H1 (cell line): Measurements from ENCODE around the gene PKD1L1. TPM values are rescaled to one million over a fixed set of nuclear protein-coding genes. Genes with fewer than 3 reads are reported as not detected.
A peak's percentile ranks its signal among the peaks of the same experiment; 100 is the strongest.

ENCODE experiments used
- CTCF ChIA-PET: fragments of 300-600 bp; sonication (Branson Sonifier 250); formaldehyde crosslinking; loops from one replicate; lab custom pipeline; 2021; ENCODE audit not compliant: partially characterized antibody; lab: Charles Lee
- POLR2A ChIA-PET: fragments of 300-600 bp; sonication (Branson Sonifier 250); formaldehyde crosslinking; loops from one replicate; lab custom pipeline; 2021; ENCODE audit warnings: inconsistent platforms; ENCODE audit not compliant: partially characterized antibody; lab: Charles Lee
- DNase-seq, 2 experiments: peaks; one replicate each; pipeline versions ENCODE4 v3.0.0 to v3.0.0-alpha.2; 2010 to 2022; ENCODE audit warnings: low spot score in 2 of 2, low read depth in 1 of 2, mixed read lengths in 1 of 2
- FAIRE-seq: peaks from 2 replicates; lab custom pipeline; 2011; peaks lifted over from hg19 to GRCh38; lab: Jason Lieb, UNC
- H2AFZ ChIP-seq: 2 replicates; pipeline ENCODE4 v1.8.1; 2012; ENCODE audit warnings: low read length, inconsistent platforms
- H2AK5ac ChIP-seq: 2 replicates; pipeline ENCODE4 v1.6.1; 2013; ENCODE audit warnings: low read depth, low read length
- H2BK120ac ChIP-seq: replicated peaks from 2 replicates; pipeline ENCODE3; 2013; ENCODE audit warnings: low read depth, low read length, inconsistent platforms
- H2BK12ac ChIP-seq: 2 replicates; pipeline ENCODE4 v1.6.1; 2013; ENCODE audit warnings: low read depth, low read length
- H2BK15ac ChIP-seq: 2 replicates; pipeline ENCODE4 v1.6.1; 2013; ENCODE audit warnings: low read length
- H2BK20ac ChIP-seq: 2 replicates; pipeline ENCODE4 v1.6.1; 2013; ENCODE audit warnings: low read length
- H2BK5ac ChIP-seq: 2 replicates; pipeline ENCODE4 v1.6.1; 2013; ENCODE audit warnings: low read depth, low read length
- H3K14ac ChIP-seq: 2 replicates; pipeline ENCODE4 v1.6.1; 2013; ENCODE audit warnings: inconsistent platforms; ENCODE audit not compliant: insufficient read length
- H3K18ac ChIP-seq: 2 replicates; pipeline ENCODE4 v1.6.1; 2013; ENCODE audit warnings: low read length; ENCODE audit errors: extremely low read depth
- H3K23ac ChIP-seq: 2 replicates; pipeline ENCODE4 v1.6.1; 2013; ENCODE audit warnings: inconsistent platforms; ENCODE audit not compliant: insufficient read length
- H3K23me2 ChIP-seq: 2 replicates; pipeline ENCODE4 v1.6.1; 2013; ENCODE audit warnings: low read depth, low read length
- H3K27ac ChIP-seq: 2 replicates; pipeline ENCODE4 v1.6.1; 2011; ENCODE audit warnings: low read depth, low read length, inconsistent platforms
- H3K27me3 ChIP-seq, 4 experiments: replicated peaks in 1 of 4; 1 replicate in 1 of 4; 2 replicates in 3 of 4; pipeline versions ENCODE4 v1.6.1 to v1.8.1; 2011 to 2013; ENCODE audit warnings: low read length in 3 of 4, mild to moderate bottlenecking in 3 of 4, inconsistent platforms in 2 of 4, mixed read lengths in 2 of 4, moderate library complexity in 1 of 4; ENCODE audit not compliant: control insufficient read depth in 3 of 4, insufficient read depth in 3 of 4; ENCODE audit errors: extremely low read depth in 1 of 4
- H3K36me3 ChIP-seq, 4 experiments: 2 replicates each; pipeline versions ENCODE4 v1.6.1 to v1.8.1; 2011 to 2013; ENCODE audit warnings: mild to moderate bottlenecking in 4 of 4, low read length in 3 of 4, moderate library complexity in 2 of 4, control low read depth in 1 of 4, inconsistent platforms in 1 of 4; ENCODE audit not compliant: insufficient read depth in 4 of 4, control insufficient read depth in 2 of 4
- H3K4ac ChIP-seq: replicated peaks from 2 replicates; pipeline ENCODE3; 2013; ENCODE audit warnings: low read length, low read depth, mixed read lengths, inconsistent platforms; ENCODE audit not compliant: insufficient read length
- H3K4me1 ChIP-seq, 4 experiments: replicated peaks in 1 of 4; 1 replicate in 1 of 4; 2 replicates in 3 of 4; pipeline versions ENCODE4 v1.6.1 to v1.8.1; 2011 to 2013; ENCODE audit warnings: low read length in 3 of 4, inconsistent platforms in 2 of 4, mixed read lengths in 1 of 4; ENCODE audit not compliant: insufficient read depth in 4 of 4, control insufficient read depth in 3 of 4
- H3K4me2 ChIP-seq, 2 experiments: 2 replicates each; pipeline versions ENCODE4 v1.6.1 to v1.8.1; 2011 to 2013; ENCODE audit warnings: low read depth in 2 of 2, low read length in 2 of 2, control low read depth in 1 of 2, inconsistent platforms in 1 of 2, mild to moderate bottlenecking in 1 of 2; ENCODE audit not compliant: insufficient read depth in 1 of 2
- H3K4me3 ChIP-seq, 4 experiments: fragments of 200-600, 300-600 bp in 1 of 4; sonication (generic), shearing (Covaris generic), sonication (Bioruptor Twin) in 1 of 4; 2 replicates each; pipeline versions ENCODE4 v1.5.1 to v1.8.1; 2011 to 2016; ENCODE audit warnings: low read length in 4 of 4, low read depth in 3 of 4, control low read depth in 2 of 4, inconsistent platforms in 2 of 4, mild to moderate bottlenecking in 2 of 4, mixed read lengths in 1 of 4, moderate library complexity in 1 of 4; ENCODE audit not compliant: insufficient read depth in 2 of 4; ENCODE audit errors: extremely low read depth in 1 of 4
- H3K56ac ChIP-seq: replicated peaks from 2 replicates; pipeline ENCODE3; 2013; ENCODE audit warnings: low read depth, mild to moderate bottlenecking, mixed read lengths, low read length, inconsistent platforms; ENCODE audit not compliant: insufficient read length
- H3K79me1 ChIP-seq: 2 replicates; pipeline ENCODE4 v1.6.1; 2013; ENCODE audit warnings: low read depth, low read length, control low read depth
- H3K79me2 ChIP-seq, 2 experiments: 2 replicates each; pipeline versions ENCODE4 v1.6.1 to v1.8.1; 2012 to 2013; ENCODE audit warnings: low read length in 2 of 2, mild to moderate bottlenecking in 2 of 2, inconsistent platforms in 1 of 2; ENCODE audit not compliant: insufficient read depth in 2 of 2, control insufficient read depth in 1 of 2
- H3K9ac ChIP-seq, 4 experiments: replicated peaks in 1 of 4; 1 replicate in 1 of 4; 2 replicates in 3 of 4; pipeline versions ENCODE4 v1.6.1 to v1.8.1; 2011 to 2013; ENCODE audit warnings: low read depth in 3 of 4, low read length in 3 of 4, control low read depth in 2 of 4, mild to moderate bottlenecking in 2 of 4, moderate library complexity in 2 of 4, inconsistent platforms in 1 of 4; ENCODE audit errors: extremely low read depth in 1 of 4
- H3K9me3 ChIP-seq, 2 experiments: 2 replicates each; pipeline versions ENCODE4 v1.6.1 to v1.8.1; 2012 to 2013; ENCODE audit warnings: mild to moderate bottlenecking in 2 of 2, moderate library complexity in 2 of 2, control low read depth in 1 of 2, inconsistent platforms in 1 of 2, low read depth in 1 of 2, low read length in 1 of 2, mixed read lengths in 1 of 2; ENCODE audit not compliant: insufficient read depth in 2 of 2
- H4K20me1 ChIP-seq, 2 experiments: replicated peaks in 1 of 2; 2 replicates each; pipeline versions ENCODE3 to v1.8.1; 2011 to 2013; ENCODE audit warnings: inconsistent platforms in 2 of 2, low read length in 2 of 2, mild to moderate bottlenecking in 1 of 2; ENCODE audit not compliant: insufficient read depth in 2 of 2, control insufficient read depth in 1 of 2
- H4K5ac ChIP-seq: 2 replicates; pipeline ENCODE4 v1.6.1; 2013; ENCODE audit warnings: low read length, low read depth, mixed read lengths, inconsistent platforms; ENCODE audit not compliant: insufficient read length
- H4K8ac ChIP-seq: 2 replicates; pipeline ENCODE4 v1.8.0; 2013; ENCODE audit warnings: mild to moderate bottlenecking, moderate library complexity, low read length, inconsistent platforms; ENCODE audit not compliant: insufficient read depth; ENCODE audit errors: extremely low read depth
- H4K91ac ChIP-seq: replicated peaks from 2 replicates; pipeline ENCODE3; 2013; ENCODE audit warnings: low read length, mixed read lengths, inconsistent platforms; ENCODE audit not compliant: insufficient read length
- BRCA1 ChIP-seq: IDR thresholded peaks from 2 replicates; pipeline ENCODE4 v1.6.1; 2012; ENCODE audit warnings: low read depth, low read length, improper control_type of control experiment
- CREB1 ChIP-seq: IDR thresholded peaks from 2 replicates; pipeline ENCODE4 v1.6.1; 2012; ENCODE audit warnings: inconsistent platforms
- GTF2F1 ChIP-seq: IDR thresholded peaks from 2 replicates; pipeline ENCODE4 v1.6.1; 2012; ENCODE audit warnings: low read depth, low read length, improper control_type of control experiment, borderline replicate concordance
- HDAC6 ChIP-seq: IDR thresholded peaks from one replicate; pipeline ENCODE4 v1.7.1; 2012; ENCODE audit warnings: low read depth, mild to moderate bottlenecking, inconsistent platforms, low read length, moderate library complexity
- MAFK ChIP-seq: IDR thresholded peaks from 2 replicates; pipeline ENCODE4 v1.6.1; 2012; ENCODE audit warnings: low read depth, mild to moderate bottlenecking, improper control_type of control experiment, low read length
- POLR2AphosphoS5 ChIP-seq: IDR thresholded peaks from 2 replicates; pipeline ENCODE4 v1.6.1; 2011; ENCODE audit warnings: low read depth, low read length
- RBBP5 ChIP-seq: IDR thresholded peaks from 2 replicates; pipeline ENCODE4 v1.7.1; 2012; ENCODE audit warnings: low read depth, mild to moderate bottlenecking, inconsistent platforms, low read length, moderate library complexity, borderline replicate concordance
- TCF12 ChIP-seq: IDR thresholded peaks from 2 replicates; pipeline ENCODE4 v1.6.1; 2011; ENCODE audit warnings: low read depth, mild to moderate bottlenecking, low read length
- TEAD4 ChIP-seq: IDR thresholded peaks from 2 replicates; pipeline ENCODE4 v1.6.1; 2012; ENCODE audit warnings: low read depth, low read length, inconsistent platforms, mixed read lengths
- USF2 ChIP-seq: IDR thresholded peaks from 2 replicates; pipeline ENCODE4 v1.6.1; 2011; ENCODE audit warnings: low read length, improper control_type of control experiment
- WGBS, 2 experiments: shearing (Covaris generic) in 1 of 2; methylation state at CpG; one replicate each; pipeline versions ENCODE4 v1.1.6 to v1.1.7; 2013 to 2015; ENCODE audit warnings: low lambda C conversion rate in 2 of 2, mixed read lengths in 2 of 2, inconsistent platforms in 1 of 2, low coverage in 1 of 2, missing lambda C conversion rate in 1 of 2; ENCODE audit not compliant: insufficient replicate concordance in 2 of 2, insufficient coverage in 1 of 2, insufficient read length in 1 of 2; ENCODE audit errors: extremely low coverage in 1 of 2, missing lambda C conversion rate in 1 of 2; 5-methylcytosine and 5-hydroxymethylcytosine counted together
- polyA plus RNA-seq, 7 experiments: library from polyadenylated mRNA; depleted of rRNA in 3 of 7; stranded (reverse) in 5 of 7; unstranded in 2 of 7; fragments of >200 nt in 5 of 7; fragments of 200-250 nt in 2 of 7; gene quantifications; 1 replicate in 5 of 7; 2 replicates in 1 of 7; 4 replicates in 1 of 7; pipeline versions ENCODE4 v1.2.1 to v1.2.3, GENCODE V29; 2011 to 2013; ENCODE audit warnings: missing spikeins in 2 of 7, mixed read lengths in 2 of 7
- total RNA-seq: library from RNA; stranded (reverse); fragmentation: NEBNext Ultra II Directional; extraction: Animal tissue kit (Norgen Biotek cat#: 25700); gene quantifications from 2 replicates; pipeline ENCODE4 v1.2.1, GENCODE V29; 2021
- TF ChIP-seq, protein P1 (sequence below): IDR thresholded peaks from 2 replicates; pipeline ENCODE4 v1.6.1; 2012; ENCODE audit warnings: inconsistent platforms

The PKD1L1 gene
- total and polyA plus RNA-seq, 2 of the 8 experiments (the other 6 are each of a cell fraction or from before 2014, with no cell fraction given): 0.22 to 0.35 TPM

- Histone ChIP-seq H3K27ac (no peak overlapping the region), H3K14ac (no peak overlapping the region), H2BK5ac (no peak overlapping the region; the same call in 1 of the 2 replicates), H3K23me2 (no peaks in the 10 kb centered on the region), H3K79me1 (no peaks in the 10 kb centered on the region), H3K4me3 (no peak overlapping the region), H2AFZ (no peak overlapping the region), H2BK15ac (no peak overlapping the region; the same call in 1 of the 2 replicates), H3K4me2 (peak overlapping the region in 1 of 2 experiments; percentile 2; a peak in 1 of 4 replicates), H3K79me2 (no peaks in the 10 kb centered on the region), H3K56ac (no peak overlapping the region), H2BK120ac (no peak overlapping the region), H3K9ac (no peak overlapping the region), H4K8ac (no peak overlapping the region), H2AK5ac (no peak overlapping the region), H3K4me1 (peaks cover 0 to 9% (median 4%) of the 10 kb centered on the region in 4 experiments; a peak in 6 of 7 replicates), H3K4ac (no peak overlapping the region), H3K18ac (0 out of 2 replicates have a peak overlapping the region, but pooled peaks have one; percentile 5), H4K20me1 (no peaks in the 10 kb centered on the region), H4K91ac (no peak overlapping the region), H3K9me3 (no peaks in the 10 kb centered on the region), H3K23ac (no peak overlapping the region), H2BK12ac (peak overlapping the region; percentile 55; the same call in 1 of the 2 replicates), H3K36me3 (0 out of 8 replicates have a peak, but pooled peaks cover 0 to 2% (median 0%) of the 10 kb centered on the region in 4 experiments), H2BK20ac (0 out of 2 replicates have a peak overlapping the region, but pooled peaks have one; percentile 8), H4K5ac (no peak overlapping the region), H3K27me3 (no peaks in the 10 kb centered on the region)
- POLR2A ChIA-PET: no interaction called here
- WGBS, 2 experiments: 82% methylated on average over 10 of the region's 10 CpGs; no CpG with 5 or more reads in 1 of the 2 experiments
- CTCF ChIA-PET: interaction anchor here (0.9 to 2.7 kb wide), 5 partner anchors 8 to 53 kb away, joined by 3 to 24 read pairs (median 3); no protein-coding TSS in a partner anchor
- no peak for FAIRE-seq
- DNase-seq: no peak
- TF ChIP-seq MAFK (no peak), GTF2F1 (no peak), USF2 (no peak), HDAC6 (no peak), RBBP5 (no peak), BRCA1 (no peak), TEAD4 (no peak), CREB1 (no peak), TCF12 (no peak), POLR2AphosphoS5 (no peak)
- TF ChIP-seq, protein P1, sequence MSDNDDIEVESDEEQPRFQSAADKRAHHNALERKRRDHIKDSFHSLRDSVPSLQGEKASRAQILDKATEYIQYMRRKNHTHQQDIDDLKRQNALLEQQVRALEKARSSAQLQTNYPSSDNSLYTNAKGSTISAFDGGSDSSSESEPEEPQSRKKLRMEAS: no peak
These were observed 43.0 kb downstream of the PKD1L1 start for GRCh38 chr7:47905076-47905920.
